ENCODE measurements around the gene PDE7B. TPM values are rescaled to one million over a fixed set of nuclear protein-coding genes. Genes with fewer than 3 reads are reported as not detected.
A peak's percentile ranks its signal among the peaks of the same experiment; 100 is the strongest.

PDE7B gene
- total RNA-seq, 1 donor from 2014 or later: 11.1 TPM

- H3K27ac Mint-ChIP-seq: no peak overlapping the region
- H3K36me3 Mint-ChIP-seq (ENCODE audit: low read depth): peaks cover 4% of the 10 kb centered on the region
- no peak overlapping the region for H3K4me3 Mint-ChIP-seq
- H3K9me3 Mint-ChIP-seq: no peaks in the 10 kb centered on the region
- H3K27me3 Mint-ChIP-seq (ENCODE audit: insufficient read depth): no peaks in the 10 kb centered on the region
- no peak for DNase-seq (ENCODE audit: low spot score)
- intact Hi-C loops (cut with micrococcal nuclease): no loop called here
- H3K4me1 Mint-ChIP-seq (ENCODE audit: low read depth): no peaks in the 10 kb centered on the region
These were observed 102.3 kb downstream of the PDE7B start for GRCh38 chr6:135953818-135954217.

- no peaks in the 10 kb centered on the region for H3K4me1 Mint-ChIP-seq (ENCODE audit: low read depth)
- no peaks in the 10 kb centered on the region for H3K9me3 Mint-ChIP-seq
- DNase-seq (ENCODE audit: low spot score): no peak
- H3K27me3 Mint-ChIP-seq (ENCODE audit: insufficient read depth): no peaks in the 10 kb centered on the region
- intact Hi-C loops (cut with micrococcal nuclease): no loop called here
- H3K4me3 Mint-ChIP-seq: no peak overlapping the region
- peaks cover 4% of the 10 kb centered on the region for H3K36me3 Mint-ChIP-seq (ENCODE audit: low read depth)
- no peak overlapping the region for H3K27ac Mint-ChIP-seq
These were observed 103.6 kb downstream of the PDE7B start for GRCh38 chr6:135955099-135955498.

GRCh38 chr6:135962731-135963130 lies 111.2 kb downstream of the PDE7B start:
- DNase-seq (ENCODE audit: low spot score): no peak
- intact Hi-C loops (cut with micrococcal nuclease): no loop called here
- no peaks in the 10 kb centered on the region for H3K36me3 Mint-ChIP-seq (ENCODE audit: low read depth)
- H3K9me3 Mint-ChIP-seq: peaks cover 7% of the 10 kb centered on the region
- no peaks in the 10 kb centered on the region for H3K4me1 Mint-ChIP-seq (ENCODE audit: low read depth)
- H3K4me3 Mint-ChIP-seq: no peak overlapping the region
- no peak overlapping the region for H3K27ac Mint-ChIP-seq
- no peaks in the 10 kb centered on the region for H3K27me3 Mint-ChIP-seq (ENCODE audit: insufficient read depth)

- intact Hi-C loops (cut with micrococcal nuclease): no loop called here
- Mint-ChIP-seq H3K9me3 (peaks cover 11% of the 10 kb centered on the region), H3K4me1 (ENCODE audit: low read depth) (no peaks in the 10 kb centered on the region), H3K27me3 (ENCODE audit: insufficient read depth) (peaks cover 2% of the 10 kb centered on the region), H3K4me3 (no peak overlapping the region), H3K36me3 (ENCODE audit: low read depth) (no peaks in the 10 kb centered on the region), H3K27ac (peak overlapping the region; percentile 2)
- DNase-seq (ENCODE audit: low spot score): no peak
These were observed 119.2 kb downstream of the PDE7B start for GRCh38 chr6:135970750-135971149.

- H3K27me3 Mint-ChIP-seq (ENCODE audit: insufficient read depth): peaks cover 5% of the 10 kb centered on the region
- H3K4me3 Mint-ChIP-seq: no peak overlapping the region
- H3K36me3 Mint-ChIP-seq (ENCODE audit: low read depth): no peaks in the 10 kb centered on the region
- no peak overlapping the region for H3K27ac Mint-ChIP-seq
- H3K4me1 Mint-ChIP-seq (ENCODE audit: low read depth): no peaks in the 10 kb centered on the region
- H3K9me3 Mint-ChIP-seq: peaks cover 11% of the 10 kb centered on the region
- intact Hi-C loops (cut with micrococcal nuclease): no loop called here
- DNase-seq (ENCODE audit: low spot score): no peak
These were observed 119.8 kb downstream of the PDE7B start for GRCh38 chr6:135971351-135971750.

- H3K4me1 Mint-ChIP-seq (ENCODE audit: low read depth): no peaks in the 10 kb centered on the region
- no peak overlapping the region for H3K27ac Mint-ChIP-seq
- H3K36me3 Mint-ChIP-seq (ENCODE audit: low read depth): no peaks in the 10 kb centered on the region
- H3K4me3 Mint-ChIP-seq: no peak overlapping the region
- no peak for DNase-seq (ENCODE audit: low spot score)
- H3K9me3 Mint-ChIP-seq: peaks cover 11% of the 10 kb centered on the region
- peaks cover 5% of the 10 kb centered on the region for H3K27me3 Mint-ChIP-seq (ENCODE audit: insufficient read depth)
- intact Hi-C loops (cut with micrococcal nuclease): no loop called here
These were observed 120.6 kb downstream of the PDE7B start for GRCh38 chr6:135972150-135972549.

GRCh38 chr6:135972586-135972985 lies 121.1 kb downstream of the PDE7B start:
- H3K4me3 Mint-ChIP-seq: no peak overlapping the region
- no peak for DNase-seq (ENCODE audit: low spot score)
- H3K4me1 Mint-ChIP-seq (ENCODE audit: low read depth): no peaks in the 10 kb centered on the region

DNA sequence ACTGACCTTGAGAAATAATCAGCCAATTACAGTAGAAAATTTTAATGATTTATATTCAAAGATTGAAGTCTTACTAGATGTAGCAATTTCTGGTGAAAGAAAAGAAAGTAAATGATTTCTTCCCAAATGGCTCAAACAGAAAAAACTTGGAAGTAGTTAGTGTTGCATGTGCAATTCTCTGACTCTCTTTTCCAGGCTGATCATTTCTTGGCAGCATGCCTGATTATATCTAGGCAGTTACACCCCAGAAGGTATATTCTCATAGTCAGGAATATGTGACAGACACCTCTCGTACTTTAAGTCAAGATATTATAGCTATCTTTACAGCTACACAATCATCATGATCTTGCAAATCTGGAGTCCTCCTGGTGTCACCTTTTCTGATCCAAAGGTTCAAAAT lies 122.9 kb downstream of the PDE7B start:
- intact Hi-C loops (cut with micrococcal nuclease): no loop called here
- Mint-ChIP-seq H3K9me3 (peaks cover 11% of the 10 kb centered on the region), H3K27ac (no peak overlapping the region), H3K4me3 (no peak overlapping the region), H3K4me1 (ENCODE audit: low read depth) (no peaks in the 10 kb centered on the region), H3K27me3 (ENCODE audit: insufficient read depth) (peaks cover 2% of the 10 kb centered on the region), H3K36me3 (ENCODE audit: low read depth) (no peaks in the 10 kb centered on the region)
- DNase-seq (ENCODE audit: low spot score): no peak

More at GRCh38 chr6:135972586-135972985, 121.1 kb downstream of the PDE7B start:
- H3K27me3 Mint-ChIP-seq (ENCODE audit: insufficient read depth): peaks cover 5% of the 10 kb centered on the region
- peaks cover 11% of the 10 kb centered on the region for H3K9me3 Mint-ChIP-seq
- intact Hi-C loops (cut with micrococcal nuclease): no loop called here
- no peak overlapping the region for H3K27ac Mint-ChIP-seq
- no peaks in the 10 kb centered on the region for H3K36me3 Mint-ChIP-seq (ENCODE audit: low read depth)

- intact Hi-C loops (cut with micrococcal nuclease): no loop called here
- DNase-seq (ENCODE audit: low spot score): no peak
- peaks cover 7% of the 10 kb centered on the region for H3K9me3 Mint-ChIP-seq
- H3K27me3 Mint-ChIP-seq (ENCODE audit: insufficient read depth): peaks cover 2% of the 10 kb centered on the region
- H3K4me1 Mint-ChIP-seq (ENCODE audit: low read depth): no peaks in the 10 kb centered on the region
- no peaks in the 10 kb centered on the region for H3K36me3 Mint-ChIP-seq (ENCODE audit: low read depth)
- H3K27ac Mint-ChIP-seq: no peak overlapping the region
- H3K4me3 Mint-ChIP-seq: no peak overlapping the region
These were observed 125.1 kb downstream of the PDE7B start for GRCh38 chr6:135976585-135976984.

- Mint-ChIP-seq H3K9me3 (no peaks in the 10 kb centered on the region), H3K27me3 (ENCODE audit: insufficient read depth) (peaks cover 3% of the 10 kb centered on the region), H3K4me1 (ENCODE audit: low read depth) (no peaks in the 10 kb centered on the region), H3K36me3 (ENCODE audit: low read depth) (no peaks in the 10 kb centered on the region), H3K27ac (no peak overlapping the region), H3K4me3 (no peak overlapping the region)
- DNase-seq (ENCODE audit: low spot score): no peak
- intact Hi-C loops (cut with micrococcal nuclease): no loop called here
These were observed 131.6 kb downstream of the PDE7B start for GRCh38 chr6:135983093-135983492.

DNA sequence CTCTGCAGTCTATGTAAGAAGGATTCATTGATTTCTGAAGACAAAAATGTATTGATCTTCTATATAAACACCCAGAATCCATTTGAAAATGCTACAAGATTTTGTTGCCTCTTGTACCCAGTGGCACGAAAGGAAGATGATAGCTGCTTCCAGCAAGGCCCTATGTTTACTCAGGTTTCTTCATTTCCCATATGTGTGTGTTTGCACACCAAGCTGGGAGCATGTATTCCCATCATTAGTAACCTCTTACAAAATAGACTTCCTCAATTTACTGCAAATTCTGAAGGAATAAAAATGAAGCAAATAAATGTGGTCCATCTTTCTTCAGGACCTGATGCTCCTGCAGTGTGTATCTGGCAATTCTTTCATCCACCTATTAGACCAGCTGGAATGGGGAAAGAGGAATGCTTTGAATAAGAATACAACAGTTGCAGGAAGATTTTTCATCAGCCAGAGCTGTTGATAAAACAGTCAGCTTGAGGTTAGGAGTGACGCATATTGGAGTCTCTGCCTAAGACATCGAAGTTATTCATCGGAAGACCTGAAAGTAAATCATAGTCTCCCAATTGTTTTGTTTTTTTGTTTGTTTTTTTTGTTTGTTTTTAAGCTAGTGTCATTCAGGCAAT lies 132.3 kb downstream of the PDE7B start:
- peaks cover 3% of the 10 kb centered on the region for H3K27me3 Mint-ChIP-seq (ENCODE audit: insufficient read depth)
- H3K9me3 Mint-ChIP-seq: no peaks in the 10 kb centered on the region
- no peak for DNase-seq (ENCODE audit: low spot score)
- H3K4me1 Mint-ChIP-seq (ENCODE audit: low read depth): no peaks in the 10 kb centered on the region
- no peak overlapping the region for H3K27ac Mint-ChIP-seq
- H3K4me3 Mint-ChIP-seq: no peak overlapping the region
- intact Hi-C loops (cut with micrococcal nuclease): no loop called here
- no peaks in the 10 kb centered on the region for H3K36me3 Mint-ChIP-seq (ENCODE audit: low read depth)

GRCh38 chr6:135985471-135985870 lies 134.0 kb downstream of the PDE7B start:
- Mint-ChIP-seq H3K27ac (no peak overlapping the region), H3K36me3 (ENCODE audit: low read depth) (no peaks in the 10 kb centered on the region), H3K4me3 (no peak overlapping the region), H3K27me3 (ENCODE audit: insufficient read depth) (peaks cover 3% of the 10 kb centered on the region), H3K4me1 (ENCODE audit: low read depth) (no peaks in the 10 kb centered on the region), H3K9me3 (peaks cover 1% of the 10 kb centered on the region)
- no peak for DNase-seq (ENCODE audit: low spot score)
- intact Hi-C loops (cut with micrococcal nuclease): no loop called here

DNA sequence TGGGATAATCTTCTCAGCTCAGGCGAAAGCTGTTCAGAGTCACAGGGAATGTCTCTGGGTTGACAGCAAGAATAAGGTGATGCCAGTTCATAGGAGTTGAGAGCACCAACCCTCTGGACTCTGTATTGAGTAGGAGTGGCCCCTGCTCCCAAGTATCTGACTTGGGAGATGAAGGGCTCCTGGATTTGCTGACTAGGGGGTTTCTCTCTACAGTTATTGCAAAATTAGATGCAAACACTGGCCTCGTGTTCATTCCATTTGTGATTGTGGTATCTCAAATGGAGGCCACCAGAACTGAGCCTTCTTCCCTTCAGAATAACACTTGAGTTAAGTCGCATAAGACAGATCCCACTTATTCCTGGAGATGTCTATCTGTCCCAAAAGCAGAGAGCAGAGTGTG lies 135.7 kb downstream of the PDE7B start:
- H3K9me3 Mint-ChIP-seq: peaks cover 4% of the 10 kb centered on the region
- intact Hi-C loops (cut with micrococcal nuclease): no loop called here
- H3K36me3 Mint-ChIP-seq (ENCODE audit: low read depth): no peaks in the 10 kb centered on the region
- H3K27ac Mint-ChIP-seq: no peak overlapping the region
- no peak for DNase-seq (ENCODE audit: low spot score)
- H3K27me3 Mint-ChIP-seq (ENCODE audit: insufficient read depth): peaks cover 3% of the 10 kb centered on the region
- H3K4me3 Mint-ChIP-seq: no peak overlapping the region
- H3K4me1 Mint-ChIP-seq (ENCODE audit: low read depth): no peaks in the 10 kb centered on the region

- intact Hi-C loops (cut with micrococcal nuclease): no loop called here
These were observed 138.9 kb downstream of the PDE7B start for GRCh38 chr6:135990439-135990838.

More at GRCh38 chr6:135990439-135990838, 138.9 kb downstream of the PDE7B start:
- no peak overlapping the region for H3K4me3 Mint-ChIP-seq
- no peaks in the 10 kb centered on the region for H3K4me1 Mint-ChIP-seq (ENCODE audit: low read depth)
- H3K36me3 Mint-ChIP-seq (ENCODE audit: low read depth): no peaks in the 10 kb centered on the region
- peaks cover 4% of the 10 kb centered on the region for H3K9me3 Mint-ChIP-seq
- no peak overlapping the region for H3K27ac Mint-ChIP-seq
- peaks cover 3% of the 10 kb centered on the region for H3K27me3 Mint-ChIP-seq (ENCODE audit: insufficient read depth)
- DNase-seq (ENCODE audit: low spot score): no peak
